Stomach (tissue), 4 donors: ENCODE measurements around the gene COL27A1.

ENCODE experiments used
- POLR2A ChIP-seq, 4 donors: fragments of 450-650 bp; IDR thresholded peaks; one replicate each; pipeline ENCODE4 v1.6.1; 2016; ENCODE audit warnings: antibody characterized with exemption in 4 of 4, control low read depth in 2 of 4, mild to moderate bottlenecking in 1 of 4, moderate library complexity in 1 of 4
- POLR2AphosphoS5 ChIP-seq, 3 donors: sonication (generic); formaldehyde crosslinking; IDR thresholded peaks; one replicate each; pipeline ENCODE4 v1.6.1; 2016; ENCODE audit warnings: antibody characterized with exemption in 3 of 3
- TF ChIP-seq, protein P1 (sequence below), 7 experiments: fragments of 450-650 bp in 4 of 7; fragments of 200-600 bp in 3 of 7; sonication (generic) in 3 of 7; IDR thresholded peaks; one replicate each; pipeline ENCODE4 v1.5.1; 2016 to 2019; ENCODE audit warnings: antibody characterized with exemption in 7 of 7, control low read depth in 2 of 7, mild to moderate bottlenecking in 1 of 7

DNA sequence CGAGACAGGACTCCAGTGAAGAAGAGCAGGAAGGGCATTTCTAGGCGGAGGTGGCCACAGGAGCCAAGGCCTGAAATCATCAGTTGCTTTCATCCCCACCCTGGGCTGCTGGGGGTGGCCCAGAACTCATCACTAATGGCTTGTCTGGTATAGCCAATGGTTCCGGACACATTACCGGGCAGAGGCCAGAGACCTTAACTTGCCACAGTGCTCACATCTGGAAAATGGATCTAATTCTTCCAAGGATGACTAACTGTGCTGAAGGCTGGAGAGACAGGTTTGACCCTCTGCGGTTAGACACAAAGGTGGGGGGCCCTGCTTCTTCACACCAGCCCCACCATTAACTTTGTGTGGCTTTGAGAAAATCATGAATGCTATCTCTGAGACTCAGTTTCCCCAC, 6.2 kb upstream of the COL27A1 start:
- TF ChIP-seq POLR2A (IDR thresholded peaks at IDR 0.05), result no peak
- TF ChIP-seq, protein P1, sequence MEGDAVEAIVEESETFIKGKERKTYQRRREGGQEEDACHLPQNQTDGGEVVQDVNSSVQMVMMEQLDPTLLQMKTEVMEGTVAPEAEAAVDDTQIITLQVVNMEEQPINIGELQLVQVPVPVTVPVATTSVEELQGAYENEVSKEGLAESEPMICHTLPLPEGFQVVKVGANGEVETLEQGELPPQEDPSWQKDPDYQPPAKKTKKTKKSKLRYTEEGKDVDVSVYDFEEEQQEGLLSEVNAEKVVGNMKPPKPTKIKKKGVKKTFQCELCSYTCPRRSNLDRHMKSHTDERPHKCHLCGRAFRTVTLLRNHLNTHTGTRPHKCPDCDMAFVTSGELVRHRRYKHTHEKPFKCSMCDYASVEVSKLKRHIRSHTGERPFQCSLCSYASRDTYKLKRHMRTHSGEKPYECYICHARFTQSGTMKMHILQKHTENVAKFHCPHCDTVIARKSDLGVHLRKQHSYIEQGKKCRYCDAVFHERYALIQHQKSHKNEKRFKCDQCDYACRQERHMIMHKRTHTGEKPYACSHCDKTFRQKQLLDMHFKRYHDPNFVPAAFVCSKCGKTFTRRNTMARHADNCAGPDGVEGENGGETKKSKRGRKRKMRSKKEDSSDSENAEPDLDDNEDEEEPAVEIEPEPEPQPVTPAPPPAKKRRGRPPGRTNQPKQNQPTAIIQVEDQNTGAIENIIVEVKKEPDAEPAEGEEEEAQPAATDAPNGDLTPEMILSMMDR (IDR thresholded peaks at IDR 0.05), result no peak
- TF ChIP-seq POLR2AphosphoS5 (IDR thresholded peaks at IDR 0.05), result no peak
